ENCODE measurements around the gene NHS. TPM values are rescaled to one million over a fixed set of nuclear protein-coding genes. Genes with fewer than 3 reads are reported as not detected.

NHS gene
- total and polyA plus RNA-seq, 9 donors: 1.2 to 3.0 (median 1.8) TPM

DNA sequence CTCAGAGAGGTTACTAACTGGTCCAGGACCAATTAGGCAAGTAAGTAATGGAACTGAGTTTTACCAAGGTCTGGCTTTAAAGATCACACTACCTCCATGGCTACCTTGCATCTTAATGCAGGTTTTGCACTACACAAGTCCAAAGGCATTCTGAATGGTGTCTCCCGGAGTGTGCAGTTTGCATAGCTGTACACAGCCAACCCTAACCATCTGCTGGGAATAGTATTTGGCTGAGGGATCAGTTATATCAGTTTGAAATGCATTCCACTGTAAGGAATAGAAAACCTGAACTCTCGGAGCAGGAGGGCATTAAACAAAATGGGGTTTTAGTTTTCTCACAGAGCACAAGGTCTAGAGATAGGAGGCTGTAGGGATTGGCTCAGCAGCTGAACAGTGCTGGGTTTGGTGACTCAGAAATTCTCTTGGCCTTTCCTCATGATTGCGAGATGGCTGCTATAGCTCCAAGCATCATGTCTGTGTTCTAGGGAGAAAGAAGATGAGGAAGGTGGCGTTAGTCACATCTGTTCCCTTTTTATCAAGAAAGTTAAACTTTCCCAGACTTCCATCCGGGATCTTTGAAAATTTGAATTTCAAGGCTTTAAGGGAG lies 177.1 kb downstream of the NHS start:
- H3K9me3 ChIP-seq (replicated peaks; ENCODE audit: control insufficient read depth, low read depth, low read length): no peaks in the 10 kb centered on the region
- no peak overlapping the region for H3K27ac ChIP-seq (ENCODE audit: low read length)
- DNase-seq: no peak
- H3K4me1 ChIP-seq (ENCODE audit: control insufficient read depth, insufficient read depth, low read length): peaks cover 14% of the 10 kb centered on the region
- H3K4me3 ChIP-seq (ENCODE audit: low read length): no peak overlapping the region
- peaks cover 53% of the 10 kb centered on the region for H3K27me3 ChIP-seq (ENCODE audit: control insufficient read depth, insufficient read depth, low read length)
- no peaks in the 10 kb centered on the region for H3K36me3 ChIP-seq (ENCODE audit: control insufficient read depth, insufficient read depth, low read length)
- 70% methylated on average over 1 of the region's 5 CpGs for WGBS (ENCODE audit: insufficient coverage)

- Histone ChIP-seq H3K27me3 (ENCODE audit: control insufficient read depth, insufficient read depth, low read length) (peaks cover 52% of the 10 kb centered on the region), H3K36me3 (ENCODE audit: control insufficient read depth, insufficient read depth, low read length) (no peaks in the 10 kb centered on the region), H3K4me1 (ENCODE audit: control insufficient read depth, insufficient read depth, low read length) (peaks cover 14% of the 10 kb centered on the region), H3K4me3 (ENCODE audit: low read length) (no peak overlapping the region), H3K9me3 (replicated peaks; ENCODE audit: control insufficient read depth, low read depth, low read length) (no peaks in the 10 kb centered on the region), H3K27ac (ENCODE audit: low read length) (no peak overlapping the region)
- no CpG with 5 or more reads among the region's 6 CpGs for WGBS (ENCODE audit: insufficient coverage)
- DNase-seq: no peak
Observed at GRCh38 chrX:17553469-17553868, 178.5 kb downstream of the NHS start.

DNA sequence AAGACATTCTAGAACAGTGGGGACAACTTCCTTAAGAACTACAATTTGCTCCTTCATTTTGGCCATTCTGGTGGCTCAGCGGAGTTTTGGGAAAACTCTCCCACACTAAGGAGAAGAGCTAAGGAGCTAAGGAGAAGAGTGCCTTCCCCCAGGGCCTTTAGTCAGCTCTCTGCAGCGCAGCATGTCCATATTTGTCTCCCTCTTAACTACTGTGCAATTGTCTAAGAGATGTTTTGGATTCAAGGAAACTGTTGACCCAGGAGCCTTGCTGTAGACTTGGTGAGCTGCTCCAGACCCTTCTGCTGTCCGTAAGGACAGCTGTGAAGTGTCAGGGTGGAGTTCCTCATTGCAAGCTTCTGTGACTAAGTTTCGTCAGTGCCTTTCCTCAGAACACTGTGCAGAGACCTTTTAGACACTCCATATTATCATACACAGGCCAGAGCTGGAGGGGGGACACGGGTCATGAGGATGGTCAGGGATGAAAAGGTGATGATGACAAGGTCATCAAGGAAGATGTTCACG lies 179.0 kb downstream of the NHS start:
- no peak overlapping the region for H3K4me3 ChIP-seq (ENCODE audit: low read length)
- no peak for DNase-seq
- peaks cover 14% of the 10 kb centered on the region for H3K4me1 ChIP-seq (ENCODE audit: control insufficient read depth, insufficient read depth, low read length)
- 40% methylated on average over 2 of the region's 6 CpGs for WGBS (ENCODE audit: insufficient coverage)
- peaks cover 52% of the 10 kb centered on the region for H3K27me3 ChIP-seq (ENCODE audit: control insufficient read depth, insufficient read depth, low read length)
- H3K36me3 ChIP-seq (ENCODE audit: control insufficient read depth, insufficient read depth, low read length): no peaks in the 10 kb centered on the region
- H3K9me3 ChIP-seq (replicated peaks; ENCODE audit: control insufficient read depth, low read depth, low read length): no peaks in the 10 kb centered on the region
- H3K27ac ChIP-seq (ENCODE audit: low read length): no peak overlapping the region

DNA sequence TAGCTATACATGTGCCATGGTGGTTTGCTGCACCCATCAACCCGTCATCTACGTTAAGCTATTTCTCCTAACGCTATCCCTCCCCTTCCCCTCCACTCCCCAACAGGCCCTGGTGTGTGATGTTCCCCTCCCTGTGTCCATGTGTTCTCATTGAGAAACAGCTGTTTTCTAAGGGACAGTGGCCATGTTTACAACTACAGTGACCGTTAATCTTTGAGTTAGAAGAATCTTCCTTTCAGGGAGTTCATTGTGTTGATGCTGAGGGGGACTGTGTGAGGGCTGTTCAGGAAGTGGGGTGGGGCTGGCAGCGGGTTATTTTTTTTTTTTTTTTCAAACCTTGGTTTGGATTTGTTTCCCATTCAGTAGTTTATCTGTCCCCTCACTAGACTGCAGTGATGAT lies 179.9 kb downstream of the NHS start:
- Histone ChIP-seq H3K4me3 (ENCODE audit: low read length) (no peak overlapping the region), H3K4me1 (ENCODE audit: control insufficient read depth, insufficient read depth, low read length) (peaks cover 12% of the 10 kb centered on the region), H3K36me3 (ENCODE audit: control insufficient read depth, insufficient read depth, low read length) (no peaks in the 10 kb centered on the region), H3K27me3 (ENCODE audit: control insufficient read depth, insufficient read depth, low read length) (peaks cover 48% of the 10 kb centered on the region), H3K9me3 (replicated peaks; ENCODE audit: control insufficient read depth, low read depth, low read length) (no peaks in the 10 kb centered on the region), H3K27ac (ENCODE audit: low read length) (no peak overlapping the region)
- peak; percentile 20 for DNase-seq
- WGBS (ENCODE audit: insufficient coverage): 73% methylated on average over 3 of the region's 5 CpGs

DNA sequence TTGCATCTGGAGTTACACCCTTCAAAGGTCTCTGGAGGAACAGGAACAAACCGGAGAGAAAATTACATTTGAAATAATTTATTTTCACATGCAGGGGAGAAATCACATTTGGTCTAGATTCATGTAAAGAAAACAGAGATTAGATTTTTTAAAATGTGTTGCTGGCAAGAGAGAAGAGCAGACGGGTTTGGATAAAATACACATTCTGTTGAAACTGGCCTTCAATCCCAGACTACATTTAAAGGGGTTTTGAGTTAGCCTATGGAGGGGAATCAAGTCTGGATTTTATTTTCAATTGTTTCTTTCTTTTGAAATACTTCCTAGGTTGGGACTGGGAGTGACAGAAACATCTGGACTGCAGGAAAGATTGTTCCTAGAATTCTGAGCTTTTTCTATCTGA lies 180.8 kb downstream of the NHS start:
- Histone ChIP-seq H3K36me3 (ENCODE audit: control insufficient read depth, insufficient read depth, low read length) (no peaks in the 10 kb centered on the region), H3K4me3 (ENCODE audit: low read length) (no peak overlapping the region), H3K27ac (ENCODE audit: low read length) (no peak overlapping the region), H3K9me3 (replicated peaks; ENCODE audit: control insufficient read depth, low read depth, low read length) (no peaks in the 10 kb centered on the region), H3K4me1 (ENCODE audit: control insufficient read depth, insufficient read depth, low read length) (peaks cover 18% of the 10 kb centered on the region), H3K27me3 (ENCODE audit: control insufficient read depth, insufficient read depth, low read length) (peaks cover 46% of the 10 kb centered on the region)
- DNase-seq: peak; percentile 64
- WGBS (ENCODE audit: insufficient coverage): no CpG with 5 or more reads among the region's 2 CpGs

DNA sequence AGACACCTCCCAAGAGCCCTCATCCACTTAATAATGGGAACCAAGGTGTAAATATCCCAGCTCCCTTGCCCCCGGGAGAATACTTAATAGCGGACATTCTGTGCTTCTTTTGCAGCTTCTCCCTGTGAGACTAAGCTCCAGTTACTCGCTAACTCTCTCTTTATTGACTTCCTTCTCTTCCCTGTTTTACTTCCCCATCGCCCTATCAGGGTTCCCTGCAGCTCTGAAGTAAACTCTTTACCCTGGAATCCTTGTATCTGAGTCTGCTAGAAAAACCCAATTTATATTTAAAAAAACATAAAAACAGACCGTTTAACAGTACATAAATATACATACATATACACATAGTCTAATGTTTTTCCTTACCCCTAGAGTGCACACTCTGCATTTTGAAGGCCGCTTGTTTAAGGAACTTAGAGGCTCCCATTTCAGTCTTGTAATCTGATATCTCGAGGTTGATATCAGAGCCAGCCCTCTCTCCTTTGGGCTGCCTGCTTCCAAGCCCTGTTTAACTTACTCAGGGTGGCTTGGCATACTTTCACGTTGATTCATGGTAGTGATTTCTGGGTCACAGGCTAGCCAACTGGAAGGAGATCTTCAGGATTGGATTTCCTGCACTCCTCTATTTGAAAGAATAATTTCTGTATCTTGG lies 184.9 kb downstream of the NHS start:
- no peaks in the 10 kb centered on the region for H3K36me3 ChIP-seq (ENCODE audit: control insufficient read depth, insufficient read depth, low read length)
- H3K27ac ChIP-seq (ENCODE audit: low read length): no peak overlapping the region
- H3K27me3 ChIP-seq (ENCODE audit: control insufficient read depth, insufficient read depth, low read length): peaks cover 28% of the 10 kb centered on the region
- H3K9me3 ChIP-seq (replicated peaks; ENCODE audit: control insufficient read depth, low read depth, low read length): no peaks in the 10 kb centered on the region
- 43% methylated on average over 7 of the region's 8 CpGs for WGBS (ENCODE audit: insufficient coverage)
- no peak overlapping the region for H3K4me3 ChIP-seq (ENCODE audit: low read length)
- peak; percentile 75 for DNase-seq
- H3K4me1 ChIP-seq (ENCODE audit: control insufficient read depth, insufficient read depth, low read length): peaks cover 10% of the 10 kb centered on the region

DNA sequence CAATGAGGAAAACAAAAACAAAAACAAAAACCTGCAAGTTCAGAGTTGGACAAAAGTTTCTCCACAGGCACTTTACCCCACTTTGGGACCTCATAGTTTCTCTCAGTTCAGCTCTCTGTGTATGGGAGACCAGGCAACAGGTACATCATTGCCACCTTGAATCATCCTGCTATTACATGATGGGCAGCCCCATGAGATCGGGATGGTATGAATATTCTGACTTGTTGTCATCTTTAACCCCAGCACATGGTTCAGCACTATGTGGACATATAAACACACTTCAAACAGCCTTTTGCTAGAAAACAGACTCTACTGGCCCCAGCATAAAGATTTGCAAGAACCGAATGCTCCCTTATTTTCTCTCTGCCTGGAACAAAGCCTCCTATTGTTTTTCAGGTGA lies 185.4 kb downstream of the NHS start:
- DNase-seq: no peak
- Histone ChIP-seq H3K9me3 (replicated peaks; ENCODE audit: control insufficient read depth, low read depth, low read length) (no peaks in the 10 kb centered on the region), H3K4me3 (ENCODE audit: low read length) (no peak overlapping the region), H3K27me3 (ENCODE audit: control insufficient read depth, insufficient read depth, low read length) (peaks cover 25% of the 10 kb centered on the region), H3K36me3 (ENCODE audit: control insufficient read depth, insufficient read depth, low read length) (no peaks in the 10 kb centered on the region), H3K27ac (ENCODE audit: low read length) (no peak overlapping the region), H3K4me1 (ENCODE audit: control insufficient read depth, insufficient read depth, low read length) (peaks cover 10% of the 10 kb centered on the region)
- WGBS (ENCODE audit: insufficient coverage): 70% methylated on average over 1 of the region's 2 CpGs

DNA sequence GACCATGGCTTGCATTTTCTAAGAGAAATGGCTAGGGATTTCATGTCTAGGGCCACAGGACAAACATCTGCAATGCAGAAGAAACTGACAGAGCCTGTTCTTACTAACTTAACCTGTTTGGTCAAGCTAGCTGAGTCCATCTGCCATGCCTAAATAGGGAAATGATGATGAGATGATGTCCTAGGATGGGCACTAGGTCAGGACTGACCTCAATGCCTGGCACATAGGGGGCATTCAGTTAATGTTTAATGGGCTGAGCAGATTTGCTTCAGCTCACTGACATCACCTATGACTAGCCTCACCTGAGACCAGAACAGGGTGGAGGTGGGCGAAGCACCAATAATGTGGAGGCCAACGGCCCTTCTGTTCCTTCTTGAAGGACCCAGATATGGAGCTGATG lies 188.1 kb downstream of the NHS start:
- H3K36me3 ChIP-seq (ENCODE audit: control insufficient read depth, insufficient read depth, low read length): no peaks in the 10 kb centered on the region
- H3K4me1 ChIP-seq (ENCODE audit: control insufficient read depth, insufficient read depth, low read length): peaks cover 10% of the 10 kb centered on the region
- WGBS (ENCODE audit: insufficient coverage): no CpG with 5 or more reads among the region's 2 CpGs
- no peak for DNase-seq
- no peak overlapping the region for H3K27ac ChIP-seq (ENCODE audit: low read length)
- H3K4me3 ChIP-seq (ENCODE audit: low read length): no peak overlapping the region
- H3K9me3 ChIP-seq (replicated peaks; ENCODE audit: control insufficient read depth, low read depth, low read length): no peaks in the 10 kb centered on the region
- peaks cover 21% of the 10 kb centered on the region for H3K27me3 ChIP-seq (ENCODE audit: control insufficient read depth, insufficient read depth, low read length)

DNA sequence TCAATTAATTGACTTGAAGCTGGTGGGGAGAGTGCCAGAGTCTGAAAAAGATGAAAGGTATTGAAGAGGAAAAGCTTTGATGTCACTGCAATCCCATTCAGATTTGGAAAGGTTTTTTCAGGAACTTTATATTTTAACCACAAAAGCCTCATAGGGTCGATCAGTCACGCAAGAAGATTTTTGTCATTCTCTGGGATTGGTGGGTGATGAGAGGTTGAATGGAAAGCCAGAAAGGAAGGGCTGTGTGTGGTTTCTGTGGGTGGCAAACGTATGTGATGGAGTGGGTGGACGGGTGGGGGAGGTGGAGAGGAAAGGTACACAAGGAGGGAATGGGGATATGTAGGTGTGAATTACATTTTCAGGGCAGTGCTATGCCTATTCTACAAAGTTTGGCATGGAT lies 188.5 kb downstream of the NHS start:
- 61% methylated on average over 4 of the region's 4 CpGs for WGBS (ENCODE audit: insufficient coverage)
- no peaks in the 10 kb centered on the region for H3K36me3 ChIP-seq (ENCODE audit: control insufficient read depth, insufficient read depth, low read length)

DNA sequence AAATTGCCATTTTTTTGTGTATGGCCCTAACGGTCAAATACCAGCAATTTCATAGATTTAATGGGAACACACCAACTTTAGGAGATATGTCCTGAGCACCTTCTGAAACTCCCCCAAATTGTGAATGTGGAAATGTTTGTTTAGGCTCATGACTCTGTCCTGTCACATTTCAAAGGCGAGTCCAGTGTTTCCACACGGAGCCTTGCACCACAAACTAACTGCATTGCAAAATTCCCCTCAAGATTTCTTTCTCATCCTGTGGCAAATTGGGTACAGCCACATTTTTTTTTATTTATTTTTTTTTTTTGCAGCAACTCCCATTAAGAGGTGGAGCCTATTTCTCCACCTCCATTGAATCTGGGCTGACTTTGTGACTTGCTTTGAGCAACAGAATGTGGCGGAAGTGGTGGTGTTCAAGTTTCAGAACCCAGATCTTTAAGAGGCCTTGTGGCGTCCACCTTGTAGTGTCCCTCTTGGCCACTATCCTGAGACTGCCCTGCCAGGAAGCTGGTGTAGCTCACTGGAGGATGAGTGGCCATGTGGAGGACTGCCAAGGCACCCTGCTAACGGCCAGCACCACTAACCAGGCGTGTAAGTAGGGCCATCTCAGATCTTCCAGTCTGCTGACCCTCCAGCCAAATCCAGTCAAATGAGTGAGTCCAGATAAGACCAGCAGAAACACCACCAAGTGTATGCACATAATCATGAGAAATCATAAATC lies 189.8 kb downstream of the NHS start:
- H3K27ac ChIP-seq (ENCODE audit: low read length): no peak overlapping the region
- peaks cover 6% of the 10 kb centered on the region for H3K4me1 ChIP-seq (ENCODE audit: control insufficient read depth, insufficient read depth, low read length)
- no peak for DNase-seq
- H3K9me3 ChIP-seq (replicated peaks; ENCODE audit: control insufficient read depth, low read depth, low read length): no peaks in the 10 kb centered on the region
- 87% methylated on average over 4 of the region's 7 CpGs for WGBS (ENCODE audit: insufficient coverage)
- no peak overlapping the region for H3K4me3 ChIP-seq (ENCODE audit: low read length)
- peaks cover 17% of the 10 kb centered on the region for H3K27me3 ChIP-seq (ENCODE audit: control insufficient read depth, insufficient read depth, low read length)
- no peaks in the 10 kb centered on the region for H3K36me3 ChIP-seq (ENCODE audit: control insufficient read depth, insufficient read depth, low read length)

More for the DNA sequence above, 188.5 kb downstream of the NHS start:
- Histone ChIP-seq H3K27ac (ENCODE audit: low read length) (no peak overlapping the region), H3K27me3 (ENCODE audit: control insufficient read depth, insufficient read depth, low read length) (peaks cover 20% of the 10 kb centered on the region), H3K4me3 (ENCODE audit: low read length) (no peak overlapping the region), H3K9me3 (replicated peaks; ENCODE audit: control insufficient read depth, low read depth, low read length) (no peaks in the 10 kb centered on the region), H3K4me1 (ENCODE audit: control insufficient read depth, insufficient read depth, low read length) (peaks cover 10% of the 10 kb centered on the region)
- no peak for DNase-seq

Data from muscle of leg (tissue), 11 donors.